Measurements from ENCODE around the gene TMEM143.

Gene TMEM143

DNA sequence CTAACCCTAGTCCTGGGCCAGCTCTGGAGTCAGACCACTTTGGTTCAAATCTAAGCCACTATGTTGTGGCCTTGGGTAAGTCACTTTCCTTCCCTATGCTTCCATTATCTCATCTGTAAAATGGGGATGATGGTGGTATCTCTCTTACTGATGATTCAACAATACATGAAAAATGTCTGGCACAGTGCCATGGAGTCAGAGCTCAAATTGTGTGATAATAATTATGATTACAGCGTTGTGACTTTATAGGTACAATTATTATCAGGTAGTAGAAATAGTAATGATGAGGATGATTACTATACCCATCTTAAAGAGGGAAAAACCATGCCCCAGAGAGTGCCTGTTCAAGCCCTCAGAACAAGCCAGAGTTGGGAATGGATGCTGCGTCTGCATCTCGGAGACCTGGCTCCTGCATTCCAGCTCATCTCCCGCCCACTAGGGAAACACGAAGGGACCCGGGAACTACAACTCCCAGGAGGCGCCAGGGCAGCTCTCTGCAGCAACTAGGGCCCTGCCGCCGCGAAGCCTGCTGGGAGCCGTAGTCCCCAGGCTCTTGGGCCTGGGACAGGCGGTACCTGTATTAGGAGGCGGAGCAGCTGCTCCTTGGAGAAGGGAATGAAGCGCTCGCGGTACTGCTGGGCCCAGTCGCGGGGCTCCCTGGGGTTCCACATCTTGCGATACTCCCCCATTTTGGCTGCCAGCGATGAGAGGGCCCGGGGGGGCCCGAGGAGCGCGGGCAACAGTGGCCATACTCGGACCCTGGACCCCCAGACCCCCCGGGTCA, 832 bp downstream of the TMEM143 start:
- no peaks in the 10 kb centered on the region for H3K36me3 ChIP-seq (ENCODE audit: control insufficient read depth in 4 of 4, insufficient read depth in 4 of 4, low read length in 3 of 4)
- CTCF ChIA-PET = interaction anchor here (0.9 to 3.1 kb wide), 7 partner anchors 9 to 269 kb away, joined by 3 to 14 read pairs (median 4); partner anchors contain the start of gene KDELR1
- no peaks in the 10 kb centered on the region for H3K27me3 ChIP-seq (replicated peaks in 2 of 5; ENCODE audit: control insufficient read depth in 4 of 5, insufficient read depth in 5 of 5, low read length in 4 of 5)
- 2% methylated on average over 25 of the region's 26 CpGs for WGBS (ENCODE audit: insufficient coverage)
- peak overlapping the region; percentile 28 to 85 (median 75) for H3K4me3 ChIP-seq (ENCODE audit: control insufficient read depth in 1 of 7, extremely low read depth in 1 of 7, insufficient read depth in 4 of 7, low read depth in 2 of 7, low read length in 6 of 7)
- POLR2A ChIA-PET = interaction anchor here (0.6 kb wide), 1 partner anchor 99 kb away, joined by 3 read pairs; no protein-coding TSS in a partner anchor
- peaks cover 0 to 17% (median 13%) of the 10 kb centered on the region in 4 experiments for H3K4me1 ChIP-seq (ENCODE audit: control extremely low read depth in 1 of 4, control insufficient read depth in 4 of 4, insufficient read depth in 4 of 4, low read length in 3 of 4)
- H3K9me3 ChIP-seq (ENCODE audit: control extremely low read depth in 1 of 5, control insufficient read depth in 4 of 5, insufficient read depth in 2 of 5, low read depth in 1 of 5, low read length in 4 of 5) = no peaks in the 10 kb centered on the region
- peak overlapping the region; percentile 66 to 92 for H3K27ac ChIP-seq (ENCODE audit: insufficient read depth in 1 of 2, low read depth in 1 of 2, low read length in 2 of 2, poor library complexity in 1 of 2, severe bottlenecking in 2 of 2)
- DNase-seq = peak; percentile 91 to 94 (median 93)

DNA sequence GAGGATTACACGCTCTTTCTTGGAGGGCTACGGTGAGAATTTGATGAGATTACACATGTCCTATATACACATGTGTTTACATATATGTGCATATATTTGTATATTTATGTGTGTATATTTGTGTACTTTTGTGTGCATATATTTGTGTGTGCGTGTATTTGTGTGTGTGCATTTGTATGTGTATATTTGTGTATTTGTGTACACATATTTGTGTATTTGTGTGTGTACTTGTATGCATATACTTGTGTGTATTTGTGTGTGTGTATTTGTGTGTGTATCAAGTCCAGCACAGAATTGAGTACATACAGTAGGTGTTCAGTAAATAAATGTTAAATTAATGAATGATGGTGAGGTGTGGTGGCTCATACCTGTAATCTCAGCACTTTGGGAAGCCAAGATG, 1.8 kb downstream of the TMEM143 start:
- H3K27ac ChIP-seq (ENCODE audit: insufficient read depth in 1 of 2, low read depth in 1 of 2, low read length in 2 of 2, poor library complexity in 1 of 2, severe bottlenecking in 2 of 2) = no peak overlapping the region
- CTCF ChIA-PET = interaction anchor here (3.1 kb wide), 1 partner anchor 29 kb away, joined by 14 read pairs; the partner anchor contains the start of gene KDELR1
- H3K27me3 ChIP-seq (replicated peaks in 2 of 5; ENCODE audit: control insufficient read depth in 4 of 5, insufficient read depth in 5 of 5, low read length in 4 of 5) = no peaks in the 10 kb centered on the region
- DNase-seq = peak in 1 of 3 donors; percentile 21
- H3K9me3 ChIP-seq (ENCODE audit: control extremely low read depth in 1 of 5, control insufficient read depth in 4 of 5, insufficient read depth in 2 of 5, low read depth in 1 of 5, low read length in 4 of 5) = no peaks in the 10 kb centered on the region
- no peaks in the 10 kb centered on the region for H3K36me3 ChIP-seq (ENCODE audit: control insufficient read depth in 4 of 4, insufficient read depth in 4 of 4, low read length in 3 of 4)
- H3K4me3 ChIP-seq (ENCODE audit: control insufficient read depth in 1 of 7, extremely low read depth in 1 of 7, insufficient read depth in 4 of 7, low read depth in 2 of 7, low read length in 6 of 7) = no peak overlapping the region
- POLR2A ChIA-PET = no interaction called here
- no CpG with 5 or more reads among the region's 3 CpGs for WGBS (ENCODE audit: insufficient coverage)
- H3K4me1 ChIP-seq (ENCODE audit: control extremely low read depth in 1 of 4, control insufficient read depth in 4 of 4, insufficient read depth in 4 of 4, low read length in 3 of 4) = peaks cover 0 to 17% (median 13%) of the 10 kb centered on the region in 4 experiments

DNA sequence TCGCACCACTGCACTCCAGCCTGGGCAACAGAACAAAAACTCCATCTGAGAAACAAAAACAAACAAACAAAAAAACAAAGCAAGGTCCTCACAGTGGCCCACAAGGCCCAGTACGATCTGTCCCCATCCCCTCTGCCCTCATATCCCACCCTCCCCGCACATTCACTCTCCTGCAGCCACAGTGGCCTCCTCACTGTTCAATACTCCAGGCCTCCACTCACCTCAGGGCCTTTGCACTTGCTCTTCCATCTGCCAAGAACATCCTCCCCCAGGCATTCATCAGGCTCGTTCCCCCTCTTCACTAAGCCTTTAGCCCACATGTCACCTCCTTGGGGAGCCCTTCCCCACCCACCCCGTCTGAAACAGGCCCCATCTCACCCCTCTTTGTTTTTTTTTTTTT, 4.6 kb downstream of the TMEM143 start:
- ChIA-PET POLR2A (no interaction called here), CTCF (interaction anchor here (1.8 kb wide), 1 partner anchor 14 kb away, joined by 4 read pairs; no protein-coding TSS in a partner anchor)
- Histone ChIP-seq H3K27ac (ENCODE audit: insufficient read depth in 1 of 2, low read depth in 1 of 2, low read length in 2 of 2, poor library complexity in 1 of 2, severe bottlenecking in 2 of 2) (no peak overlapping the region), H3K4me3 (ENCODE audit: control insufficient read depth in 1 of 7, extremely low read depth in 1 of 7, insufficient read depth in 4 of 7, low read depth in 2 of 7, low read length in 6 of 7) (no peak overlapping the region), H3K36me3 (ENCODE audit: control insufficient read depth in 4 of 4, insufficient read depth in 4 of 4, low read length in 3 of 4) (no peaks in the 10 kb centered on the region), H3K9me3 (ENCODE audit: control extremely low read depth in 1 of 5, control insufficient read depth in 4 of 5, insufficient read depth in 2 of 5, low read depth in 1 of 5, low read length in 4 of 5) (no peaks in the 10 kb centered on the region), H3K27me3 (replicated peaks in 2 of 5; ENCODE audit: control insufficient read depth in 4 of 5, insufficient read depth in 5 of 5, low read length in 4 of 5) (no peaks in the 10 kb centered on the region), H3K4me1 (ENCODE audit: control extremely low read depth in 1 of 4, control insufficient read depth in 4 of 4, insufficient read depth in 4 of 4, low read length in 3 of 4) (peaks cover 0 to 9% (median 6%) of the 10 kb centered on the region in 4 experiments)
- 100% methylated on average over 4 of the region's 5 CpGs for WGBS (ENCODE audit: insufficient coverage)
- DNase-seq = no peak

DNA sequence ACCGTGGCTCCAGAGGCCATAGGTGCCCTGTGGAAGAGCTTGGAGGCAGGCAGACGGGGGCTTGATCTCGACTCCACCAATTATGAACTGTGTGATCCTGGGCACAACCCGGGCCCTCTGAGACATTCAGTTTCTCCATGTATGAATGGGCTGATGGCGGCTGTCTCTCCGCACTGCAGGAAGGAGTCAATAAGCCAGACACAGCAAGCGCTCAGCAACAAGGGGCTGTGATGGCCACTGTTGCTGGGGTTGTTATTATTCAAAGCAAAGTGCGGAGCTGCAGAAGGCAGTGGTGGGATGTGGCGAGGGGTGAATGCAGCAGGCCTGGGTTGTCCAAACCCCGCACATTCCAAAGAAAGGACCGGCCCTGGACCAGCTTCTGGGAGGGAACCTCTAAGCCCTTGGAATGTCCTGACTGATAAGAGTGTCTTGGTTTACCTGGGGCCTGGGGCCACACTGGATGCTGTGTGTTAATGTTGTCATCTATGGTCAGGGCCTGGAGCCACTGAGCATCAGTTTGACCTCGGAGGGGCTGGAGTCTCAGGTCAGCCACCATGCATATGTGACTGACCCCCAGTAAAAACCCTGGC, 8.3 kb downstream of the TMEM143 start:
- Histone ChIP-seq H3K4me3 (ENCODE audit: control insufficient read depth in 1 of 7, extremely low read depth in 1 of 7, insufficient read depth in 4 of 7, low read depth in 2 of 7, low read length in 6 of 7) (no peak overlapping the region), H3K27ac (ENCODE audit: insufficient read depth in 1 of 2, low read depth in 1 of 2, low read length in 2 of 2, poor library complexity in 1 of 2, severe bottlenecking in 2 of 2) (no peak overlapping the region), H3K9me3 (ENCODE audit: control extremely low read depth in 1 of 5, control insufficient read depth in 4 of 5, insufficient read depth in 2 of 5, low read depth in 1 of 5, low read length in 4 of 5) (no peaks in the 10 kb centered on the region), H3K36me3 (ENCODE audit: control insufficient read depth in 4 of 4, insufficient read depth in 4 of 4, low read length in 3 of 4) (no peaks in the 10 kb centered on the region), H3K4me1 (ENCODE audit: control extremely low read depth in 1 of 4, control insufficient read depth in 4 of 4, insufficient read depth in 4 of 4, low read length in 3 of 4) (peaks cover 0 to 4% (median 0%) of the 10 kb centered on the region in 4 experiments), H3K27me3 (replicated peaks in 2 of 5; ENCODE audit: control insufficient read depth in 4 of 5, insufficient read depth in 5 of 5, low read length in 4 of 5) (no peaks in the 10 kb centered on the region)
- no peak for DNase-seq
- 95% methylated on average over 11 of the region's 12 CpGs for WGBS (ENCODE audit: insufficient coverage)
- POLR2A ChIA-PET = no interaction called here
- CTCF ChIA-PET = interaction anchor here (0.8 to 1.4 kb wide), 3 partner anchors 13 to 229 kb away, joined by 3 read pairs; no protein-coding TSS in a partner anchor

DNA sequence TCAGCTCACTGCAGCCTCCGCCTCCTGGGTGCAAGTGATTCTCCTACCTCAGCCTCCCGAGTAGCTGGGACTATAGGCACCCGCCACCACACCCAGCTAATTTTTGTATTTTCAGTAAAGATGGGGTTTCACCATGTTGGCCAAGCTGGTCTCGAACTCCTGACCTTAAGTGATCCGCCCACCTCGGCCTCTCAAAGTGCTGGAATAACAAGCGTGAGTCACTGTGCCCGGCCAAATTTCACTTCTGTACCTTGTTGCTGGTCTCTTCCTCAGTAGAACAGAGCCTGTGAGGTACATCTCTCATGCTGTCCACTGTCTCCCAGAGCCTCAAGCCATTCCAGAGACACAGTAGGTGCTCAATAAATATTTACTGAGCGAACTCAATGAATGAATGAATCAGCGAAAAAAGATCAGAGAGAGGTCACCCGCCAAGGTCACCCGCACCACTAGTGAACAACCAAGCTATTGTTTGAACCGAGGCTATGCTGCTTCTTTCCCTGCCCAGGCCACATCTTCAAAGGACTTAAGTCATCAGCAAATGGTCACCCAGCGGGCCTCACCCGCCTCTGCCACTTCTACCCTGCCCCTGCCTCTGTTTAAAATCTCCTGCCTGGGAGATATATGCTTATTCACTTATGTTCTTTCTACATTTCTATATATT, 9.3 kb downstream of the TMEM143 start:
- ChIA-PET CTCF (interaction anchor here (1.0 to 1.4 kb wide), 3 partner anchors 8 to 225 kb away, joined by 3 to 5 read pairs (median 3); no protein-coding TSS in a partner anchor), POLR2A (no interaction called here)
- Histone ChIP-seq H3K27ac (ENCODE audit: insufficient read depth in 1 of 2, low read depth in 1 of 2, low read length in 2 of 2, poor library complexity in 1 of 2, severe bottlenecking in 2 of 2) (no peak overlapping the region), H3K27me3 (replicated peaks in 2 of 5; ENCODE audit: control insufficient read depth in 4 of 5, insufficient read depth in 5 of 5, low read length in 4 of 5) (no peaks in the 10 kb centered on the region), H3K4me3 (ENCODE audit: control insufficient read depth in 1 of 7, extremely low read depth in 1 of 7, insufficient read depth in 4 of 7, low read depth in 2 of 7, low read length in 6 of 7) (no peak overlapping the region), H3K36me3 (ENCODE audit: control insufficient read depth in 4 of 4, insufficient read depth in 4 of 4, low read length in 3 of 4) (no peaks in the 10 kb centered on the region), H3K9me3 (ENCODE audit: control extremely low read depth in 1 of 5, control insufficient read depth in 4 of 5, insufficient read depth in 2 of 5, low read depth in 1 of 5, low read length in 4 of 5) (no peaks in the 10 kb centered on the region), H3K4me1 (ENCODE audit: control extremely low read depth in 1 of 4, control insufficient read depth in 4 of 4, insufficient read depth in 4 of 4, low read length in 3 of 4) (peaks cover 0 to 4% (median 0%) of the 10 kb centered on the region in 4 experiments)
- 95% methylated on average over 10 of the region's 15 CpGs for WGBS (ENCODE audit: insufficient coverage)
- DNase-seq = no peak

DNA sequence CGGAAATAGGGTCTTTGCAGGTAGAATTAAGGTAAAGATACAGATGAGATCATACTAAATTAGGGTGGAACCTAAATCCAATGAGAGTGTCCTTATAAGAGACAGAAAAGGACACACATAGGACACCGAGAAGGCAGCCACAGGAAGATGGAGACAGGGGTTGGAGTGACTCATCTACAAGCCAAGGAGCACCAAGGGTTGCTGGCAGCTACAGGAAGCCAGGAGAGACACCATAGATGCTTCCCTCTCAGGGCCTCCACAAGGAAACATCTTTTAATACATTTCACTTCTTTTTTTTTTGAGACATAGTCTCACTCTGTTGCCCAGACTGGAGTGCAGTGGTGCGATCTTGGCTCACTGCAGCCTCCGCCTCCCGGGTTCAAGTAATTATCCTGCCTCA, 10.1 kb downstream of the TMEM143 start:
- ChIA-PET POLR2A (interaction anchor here (0.6 kb wide), 1 partner anchor 20 kb away, joined by 3 read pairs; no protein-coding TSS in a partner anchor), CTCF (interaction anchor here (1.1 kb wide), 1 partner anchor 9 kb away, joined by 5 read pairs; no protein-coding TSS in a partner anchor)
- H3K9me3 ChIP-seq (ENCODE audit: control extremely low read depth in 1 of 5, control insufficient read depth in 4 of 5, insufficient read depth in 2 of 5, low read depth in 1 of 5, low read length in 4 of 5) = no peaks in the 10 kb centered on the region
- no peaks in the 10 kb centered on the region for H3K27me3 ChIP-seq (replicated peaks in 2 of 5; ENCODE audit: control insufficient read depth in 4 of 5, insufficient read depth in 5 of 5, low read length in 4 of 5)
- no peak overlapping the region for H3K4me3 ChIP-seq (ENCODE audit: control insufficient read depth in 1 of 7, extremely low read depth in 1 of 7, insufficient read depth in 4 of 7, low read depth in 2 of 7, low read length in 6 of 7)
- WGBS (ENCODE audit: insufficient coverage) = 91% methylated on average over 4 of the region's 5 CpGs
- H3K4me1 ChIP-seq (ENCODE audit: control extremely low read depth in 1 of 4, control insufficient read depth in 4 of 4, insufficient read depth in 4 of 4, low read length in 3 of 4) = peaks cover 0 to 4% (median 0%) of the 10 kb centered on the region in 4 experiments
- peak in 1 of 3 donors; percentile 17 for DNase-seq
- no peaks in the 10 kb centered on the region for H3K36me3 ChIP-seq (ENCODE audit: control insufficient read depth in 4 of 4, insufficient read depth in 4 of 4, low read length in 3 of 4)
- no peak overlapping the region for H3K27ac ChIP-seq (ENCODE audit: insufficient read depth in 1 of 2, low read depth in 1 of 2, low read length in 2 of 2, poor library complexity in 1 of 2, severe bottlenecking in 2 of 2)
